SK-N-MC (cell line): Measurements from ENCODE around the gene NOP14.

Experiments
- EZH2 ChIP-seq: fragments of 200-600 bp; sonication (generic); IDR thresholded peaks from one replicate; pipeline ENCODE4 v1.6.1; 2017; ENCODE audit warnings: antibody characterized with exemption
- POLR2AphosphoS5 ChIP-seq: IDR thresholded peaks from 2 replicates; pipeline ENCODE4 v1.6.1; 2012; ENCODE audit warnings: mild to moderate bottlenecking, low read depth, low read length, borderline replicate concordance

GRCh38 chr4:2930758-2931511 lies 32.3 kb downstream of the NOP14 start:
- no peak for TF ChIP-seq POLR2AphosphoS5
- TF ChIP-seq EZH2, result no peak
